ENCODE data around the gene KIF19. TPM values are rescaled to one million over a fixed set of nuclear protein-coding genes. Genes with fewer than 3 reads are reported as not detected.

The KIF19 gene
- total RNA-seq, 2 experiments from 2014 or later, result 0.11 to 0.18 TPM

DNA sequence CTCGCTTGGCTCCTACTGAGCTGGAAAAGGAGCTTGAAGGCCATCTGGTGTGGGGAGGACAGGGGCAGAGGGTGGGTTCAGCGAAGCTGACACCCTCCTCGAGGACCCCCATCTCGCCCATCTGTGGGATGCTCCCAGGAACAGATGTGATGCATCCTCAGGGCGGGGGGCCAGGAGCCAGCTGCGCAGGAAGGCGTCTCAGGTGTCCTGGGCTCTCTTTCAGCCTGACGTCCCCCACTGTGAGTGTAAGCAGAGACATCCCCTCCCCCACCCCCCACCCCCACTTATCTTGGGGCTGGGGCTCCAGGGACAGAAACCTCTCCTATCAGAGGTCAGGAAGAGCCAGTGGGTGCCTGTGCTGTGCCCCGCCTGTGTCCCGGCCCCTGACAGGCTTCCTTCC, 16.2 kb downstream of the KIF19 start:
- no peak overlapping the region for H3K4me3 Mint-ChIP-seq
- no peak for DNase-seq
- no peaks in the 10 kb centered on the region for H3K4me1 Mint-ChIP-seq (ENCODE audit: low read depth)
- POLR2A ChIA-PET, result no interaction called here
- H3K27ac Mint-ChIP-seq, result no peak overlapping the region
- TF ChIP-seq CTCF (IDR thresholded peaks at IDR 0.05), result no peak
- intact Hi-C loops (cut with micrococcal nuclease), result no loop called here
- H3K9me3 Mint-ChIP-seq, result no peaks in the 10 kb centered on the region
- ATAC-seq, result no peak
- CTCF ChIA-PET, result no interaction called here
- H3K36me3 Mint-ChIP-seq (ENCODE audit: low read depth), result no peaks in the 10 kb centered on the region
- H3K27me3 Mint-ChIP-seq, result no peaks in the 10 kb centered on the region

- TF ChIP-seq CTCF (IDR thresholded peaks at IDR 0.05), result no peak
- CTCF ChIA-PET, result no interaction called here
- H3K27ac Mint-ChIP-seq, result no peak overlapping the region
Observed at GRCh38 chr17:74343121-74343520, 17.1 kb downstream of the KIF19 start.

DNA sequence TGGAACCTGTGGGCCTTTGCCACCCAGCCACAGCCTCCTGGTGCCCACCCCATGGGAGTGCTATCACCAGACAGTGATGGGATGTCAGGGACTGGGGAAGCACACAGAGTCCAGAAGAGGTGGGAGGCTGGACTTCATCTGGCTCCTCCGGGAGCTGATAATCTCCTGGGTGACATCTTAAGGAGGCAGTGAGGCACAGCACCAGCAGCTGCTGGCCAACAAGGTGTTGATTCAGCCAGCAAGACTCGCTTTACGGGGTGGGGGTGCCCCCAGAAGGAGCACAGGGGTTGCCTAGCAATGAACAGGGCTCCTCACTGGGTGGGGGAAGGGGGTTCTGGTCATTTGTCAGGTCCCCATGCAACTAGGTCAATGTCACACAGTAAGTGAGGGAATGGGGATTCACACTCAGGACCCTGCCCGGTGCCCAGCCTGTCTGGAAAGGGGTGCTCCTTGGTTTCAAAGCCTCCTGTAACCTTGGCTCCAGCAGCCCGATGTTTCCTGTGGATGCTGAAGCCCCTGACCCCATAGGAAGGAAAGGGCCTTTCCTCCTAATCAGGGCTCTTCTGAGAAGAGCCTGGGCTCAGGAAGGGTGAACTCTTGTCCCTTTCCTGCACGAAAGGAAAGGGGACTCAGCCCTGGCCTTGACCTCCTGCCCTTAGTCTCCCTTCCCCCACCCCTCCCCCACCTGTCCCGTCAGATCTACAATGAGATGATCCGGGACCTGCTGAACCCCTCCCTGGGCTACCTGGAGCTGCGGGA, 17.7 kb downstream of the KIF19 start:
- Mint-ChIP-seq H3K27ac (no peak overlapping the region), H3K27me3 (peaks cover 2% of the 10 kb centered on the region), H3K36me3 (ENCODE audit: low read depth) (no peaks in the 10 kb centered on the region), H3K9me3 (no peaks in the 10 kb centered on the region), H3K4me1 (ENCODE audit: low read depth) (no peaks in the 10 kb centered on the region), H3K4me3 (no peak overlapping the region)
- ATAC-seq, result no peak
- POLR2A ChIA-PET, result no interaction called here
- intact Hi-C loops (cut with micrococcal nuclease), result no loop called here
- CTCF ChIA-PET, result no interaction called here
- DNase-seq, result no peak
- TF ChIP-seq CTCF (IDR thresholded peaks at IDR 0.05), result no peak

More at GRCh38 chr17:74343121-74343520, 17.1 kb downstream of the KIF19 start:
- intact Hi-C loops (cut with micrococcal nuclease), result no loop called here
- Mint-ChIP-seq H3K27me3 (peaks cover 2% of the 10 kb centered on the region), H3K9me3 (no peaks in the 10 kb centered on the region), H3K36me3 (ENCODE audit: low read depth) (no peaks in the 10 kb centered on the region), H3K4me3 (no peak overlapping the region), H3K4me1 (ENCODE audit: low read depth) (no peaks in the 10 kb centered on the region)
- POLR2A ChIA-PET, result no interaction called here
- no peak for ATAC-seq
- DNase-seq, result no peak

DNA sequence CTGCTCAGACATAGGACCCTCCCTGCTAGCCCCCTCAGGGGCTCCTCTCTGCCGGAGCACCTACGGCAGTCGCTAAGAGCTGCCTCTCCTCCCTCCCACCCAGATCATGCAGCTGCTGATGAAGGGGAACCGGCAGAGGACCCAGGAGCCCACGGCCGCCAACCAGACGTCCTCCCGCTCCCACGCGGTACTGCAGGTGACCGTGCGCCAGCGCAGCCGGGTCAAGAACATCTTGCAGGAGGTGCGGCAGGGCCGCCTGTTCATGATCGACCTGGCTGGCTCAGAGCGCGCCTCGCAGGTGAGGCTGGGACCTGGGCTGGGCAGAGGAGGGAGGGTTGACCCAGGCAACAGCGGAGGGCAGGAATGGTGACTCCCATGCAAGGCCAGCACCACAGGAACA, 18.6 kb downstream of the KIF19 start:
- H3K36me3 Mint-ChIP-seq (ENCODE audit: low read depth), result no peaks in the 10 kb centered on the region
- TF ChIP-seq CTCF (IDR thresholded peaks at IDR 0.05), result no peak
- ATAC-seq (no peak), DNase-seq (no peak)
- H3K27me3 Mint-ChIP-seq, result peaks cover 2% of the 10 kb centered on the region
- CTCF ChIA-PET, result no interaction called here
- H3K4me3 Mint-ChIP-seq, result no peak overlapping the region
- no peak overlapping the region for H3K27ac Mint-ChIP-seq
- POLR2A ChIA-PET, result no interaction called here
- H3K9me3 Mint-ChIP-seq, result no peaks in the 10 kb centered on the region
- intact Hi-C loops (cut with micrococcal nuclease), result no loop called here
- no peaks in the 10 kb centered on the region for H3K4me1 Mint-ChIP-seq (ENCODE audit: low read depth)

DNA sequence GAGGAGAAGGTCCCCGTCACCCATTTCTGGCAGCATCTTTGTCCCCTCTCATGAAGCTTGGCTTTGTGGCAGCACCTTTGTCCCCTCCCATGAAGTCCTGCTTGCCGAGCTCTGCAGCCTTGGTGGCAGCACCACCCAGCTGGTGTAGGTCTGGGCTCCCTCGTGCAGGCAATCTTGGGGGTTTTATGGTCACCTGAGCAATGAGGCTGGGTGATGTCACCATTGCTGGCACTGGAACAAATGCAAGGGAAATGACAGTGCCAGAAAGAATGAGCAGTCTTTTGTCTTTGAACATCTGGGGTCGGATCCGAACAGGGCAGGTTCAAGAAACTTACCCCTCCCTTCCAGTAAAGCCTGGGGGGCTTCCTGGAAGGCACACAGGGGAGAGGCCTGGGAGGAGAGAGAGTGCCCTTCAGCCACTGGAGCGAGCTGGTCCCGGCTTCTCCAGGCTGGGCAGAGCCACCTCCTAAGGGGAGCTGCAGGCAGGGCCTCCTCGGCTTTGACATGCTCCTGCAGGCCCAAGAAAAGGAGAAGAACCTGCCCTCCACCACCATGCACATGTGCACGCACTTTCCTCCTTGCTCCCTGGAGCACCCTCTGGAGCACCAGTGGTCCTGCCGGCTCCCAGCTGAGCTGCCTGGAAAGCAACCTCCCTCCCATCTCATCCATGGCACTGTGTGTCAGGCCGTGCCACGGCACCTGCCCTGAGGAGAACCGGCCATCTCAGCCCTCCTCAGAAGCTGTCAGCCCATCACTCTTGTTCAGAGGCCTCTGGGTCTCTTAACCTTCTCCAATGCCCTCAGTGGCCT, 19.6 kb downstream of the KIF19 start:
- no peaks in the 10 kb centered on the region for H3K36me3 Mint-ChIP-seq (ENCODE audit: low read depth)
- no peak for TF ChIP-seq CTCF (IDR thresholded peaks at IDR 0.05)
- DNase-seq (no peak), ATAC-seq (no peak)
- no peaks in the 10 kb centered on the region for H3K4me1 Mint-ChIP-seq (ENCODE audit: low read depth)
- intact Hi-C loops (cut with micrococcal nuclease), result no loop called here
- peaks cover 3% of the 10 kb centered on the region for H3K27me3 Mint-ChIP-seq
- no peaks in the 10 kb centered on the region for H3K9me3 Mint-ChIP-seq
- H3K4me3 Mint-ChIP-seq, result no peak overlapping the region
- ChIA-PET CTCF (no interaction called here), POLR2A (no interaction called here)
- H3K27ac Mint-ChIP-seq, result no peak overlapping the region
